Lung (tissue), 12 donors: ENCODE data around the gene LRRC25. TPM values are rescaled to one million over a fixed set of nuclear protein-coding genes. Genes with fewer than 3 reads are reported as not detected.

Experiments
- ATAC-seq: fragments of 200-7000 bp; cut with Tn5 transposase; one replicate; pipeline ENCODE4 v1.9.1; 2020; ENCODE audit warnings: moderate number of reproducible peaks; ENCODE audit not compliant: insufficient read depth, low FRiP score
- DNase-seq, 3 donors: peaks; one replicate each; pipeline ENCODE4 v3.0.0-alpha.2; 2013 to 2017
- H3K27ac ChIP-seq, 2 donors: one replicate each; pipeline ENCODE4 v1.5.1; 2013; ENCODE audit warnings: mild to moderate bottlenecking in 2 of 2, moderate library complexity in 2 of 2, control low read depth in 1 of 2, inconsistent platforms in 1 of 2, low read depth in 1 of 2, low read length in 1 of 2
- H3K27me3 ChIP-seq, 3 donors: one replicate each; pipeline ENCODE4 v1.5.1; 2013; ENCODE audit warnings: low read length in 2 of 3; ENCODE audit not compliant: control insufficient read depth in 3 of 3, insufficient read depth in 3 of 3
- H3K36me3 ChIP-seq, 4 donors: one replicate each; pipeline ENCODE4 v1.5.1; 2013; ENCODE audit warnings: low read length in 4 of 4, mild to moderate bottlenecking in 1 of 4, moderate library complexity in 1 of 4; ENCODE audit not compliant: control insufficient read depth in 4 of 4, insufficient read depth in 4 of 4
- H3K4me1 ChIP-seq, 5 donors: one replicate each; pipeline ENCODE4 v1.5.1; 2013; ENCODE audit warnings: low read length in 5 of 5, mild to moderate bottlenecking in 2 of 5, moderate library complexity in 1 of 5; ENCODE audit not compliant: control insufficient read depth in 5 of 5, insufficient read depth in 5 of 5
- H3K4me3 ChIP-seq: one replicate; pipeline ENCODE4 v1.5.1; 2013; ENCODE audit warnings: mild to moderate bottlenecking, control low read depth, moderate library complexity
- H3K9ac ChIP-seq, 2 donors: one replicate each; pipeline ENCODE4 v1.5.1; 2013; ENCODE audit warnings: low read length in 2 of 2, control low read depth in 1 of 2; ENCODE audit not compliant: insufficient read depth in 1 of 2
- H3K9me3 ChIP-seq, 4 donors: one replicate each; pipeline ENCODE4 v1.5.1; 2013; ENCODE audit warnings: low read length in 3 of 4, mild to moderate bottlenecking in 1 of 4, moderate library complexity in 1 of 4; ENCODE audit not compliant: control insufficient read depth in 4 of 4, insufficient read depth in 3 of 4
- CTCF ChIP-seq: IDR thresholded peaks from 2 replicates; pipeline ENCODE4 v1.5.1; 2012; ENCODE audit warnings: mild to moderate bottlenecking; ENCODE audit errors: control extremely low read depth, extremely low read depth
- WGBS, 2 donors: extraction: QIAGEN DNeasy Blood & Tissue Kit; methylation state at CpG; one replicate each; pipeline ENCODE4 v1.1.7; 2013; 5-methylcytosine and 5-hydroxymethylcytosine counted together
- polyA plus RNA-seq, 2 donors: library from polyadenylated mRNA; stranded (reverse); fragments of 200-250 nt; gene quantifications; one replicate each; pipeline ENCODE4 v1.2.1, GENCODE V29; 2013
- total RNA-seq, 2 donors: library from RNA; depleted of rRNA in 1 of 2; stranded (reverse); fragments of >200 nt in 1 of 2; gene quantifications; one replicate each; pipeline ENCODE4 v1.2.1, GENCODE V29; 2014 to 2021
- donor health status: control.
- donor health status: control.
- donor health status: Bipolar disorder and iron deficiency.
- donor health status: healthy.
- donor health status: DM: yes; HTN: yes; CAD: no.

The LRRC25 gene
- total and polyA plus RNA-seq, 4 donors = 8.5 to 119 (median 27.0) TPM

- WGBS, 2 donors = 78 to 84% methylated on average over 17 to 18 of the region's 18 CpGs
- Histone ChIP-seq H3K9me3 (no peaks in the 10 kb centered on the region), H3K27ac (peak overlapping the region; percentile 14 to 44), H3K36me3 (peaks cover 0 to 8% (median 0%) of the 10 kb centered on the region in 4 donors), H3K9ac (no peak overlapping the region), H3K27me3 (no peaks in the 10 kb centered on the region), H3K4me3 (no peak overlapping the region), H3K4me1 (peaks cover 0 to 30% (median 16%) of the 10 kb centered on the region in 5 donors)
- no peak for TF ChIP-seq CTCF
- DNase-seq (no peak), ATAC-seq (no peak)
Observed at GRCh38 chr19:18425515-18426415, 28.3 kb upstream of the LRRC25 start.

GRCh38 chr19:18424890-18425514 is 27.6 kb upstream of the LRRC25 start:
- no peak overlapping the region for H3K9ac ChIP-seq

DNA sequence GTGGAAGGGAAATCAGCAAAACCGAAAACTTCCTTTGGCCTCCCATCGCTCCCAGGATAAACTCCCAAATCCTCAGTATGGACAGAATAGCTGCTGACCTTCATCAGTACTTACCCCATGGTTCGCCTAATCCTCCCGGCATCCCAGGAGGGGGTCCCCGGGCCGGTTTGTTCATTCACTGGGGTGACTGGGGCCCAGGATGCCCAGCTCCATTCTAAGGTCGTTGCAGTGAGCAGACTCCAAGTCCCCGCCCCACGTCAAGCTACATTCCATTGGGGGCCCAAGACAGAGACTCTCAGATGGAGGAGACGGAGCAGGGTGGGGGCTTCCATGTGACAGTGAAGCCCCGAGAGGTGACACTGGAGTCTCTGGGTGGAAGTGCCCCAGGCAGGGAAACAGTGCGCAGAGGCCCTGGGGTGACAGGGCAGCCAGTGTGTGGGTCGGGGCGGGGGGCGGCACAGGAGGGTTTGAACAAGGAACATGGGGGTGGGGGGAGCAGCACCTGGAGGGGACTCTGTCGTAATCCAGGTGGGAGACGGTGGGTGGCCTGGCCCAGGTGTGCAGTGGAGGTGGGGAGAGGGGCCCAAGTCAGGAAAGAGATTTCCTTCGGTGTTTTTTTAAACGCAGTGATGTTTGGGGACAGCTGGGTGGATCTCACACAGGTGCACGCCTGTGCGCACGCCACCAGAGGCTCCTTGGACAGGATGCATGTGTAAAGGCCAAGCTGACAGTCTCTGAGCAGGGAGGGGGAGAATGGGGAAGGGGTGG is 26.9 kb upstream of the LRRC25 start:
- no peak for DNase-seq
- Histone ChIP-seq H3K9ac (no peak overlapping the region), H3K27ac (no peak overlapping the region), H3K4me1 (peaks cover 0 to 30% (median 14%) of the 10 kb centered on the region in 5 donors), H3K9me3 (no peaks in the 10 kb centered on the region), H3K27me3 (no peaks in the 10 kb centered on the region), H3K4me3 (no peak overlapping the region), H3K36me3 (peaks cover 0 to 6% (median 0%) of the 10 kb centered on the region in 4 donors)
- TF ChIP-seq CTCF = no peak
- WGBS, 2 donors = 80 to 85% methylated on average over 22 of the region's 22 CpGs
- ATAC-seq = no peak

More at GRCh38 chr19:18424890-18425514, 27.6 kb upstream of the LRRC25 start:
- Histone ChIP-seq H3K4me3 (no peak overlapping the region), H3K9me3 (no peaks in the 10 kb centered on the region), H3K27me3 (no peaks in the 10 kb centered on the region), H3K4me1 (peaks cover 0 to 36% (median 21%) of the 10 kb centered on the region in 5 donors), H3K36me3 (peaks cover 0 to 6% (median 0%) of the 10 kb centered on the region in 4 donors), H3K27ac (no peak overlapping the region)
- no peak for TF ChIP-seq CTCF
- ATAC-seq (no peak), DNase-seq (no peak)
- 88 to 93% methylated on average over 15 to 17 of the region's 17 CpGs for WGBS, 2 donors
